ENCODE results near the gene ENOX1. TPM values are rescaled to one million over a fixed set of nuclear protein-coding genes. Genes with fewer than 3 reads are reported as not detected.

The ENOX1 gene
- total RNA-seq, 1 donor from 2014 or later, result 8.7 TPM

- Mint-ChIP-seq H3K4me1 (ENCODE audit: low read depth, unreplicated experiment) (peaks cover 16% of the 10 kb centered on the region), H3K4me3 (ENCODE audit: unreplicated experiment) (no peak overlapping the region), H3K27ac (ENCODE audit: unreplicated experiment) (no peak overlapping the region), H3K36me3 (ENCODE audit: unreplicated experiment) (no peaks in the 10 kb centered on the region), H3K27me3 (ENCODE audit: unreplicated experiment) (no peaks in the 10 kb centered on the region), H3K9me3 (ENCODE audit: unreplicated experiment) (peaks cover 4% of the 10 kb centered on the region)
- DNase-seq, result no peak
- TF ChIP-seq CTCF (IDR thresholded peaks at IDR 0.05; ENCODE audit: partially characterized antibody, unreplicated experiment), result no peak
These were observed 20.0 kb downstream of the ENOX1 start for GRCh38 chr13:43766725-43767124.

GRCh38 chr13:43764349-43764748, 22.4 kb downstream of the ENOX1 start:
- H3K4me3 Mint-ChIP-seq (ENCODE audit: unreplicated experiment), result no peak overlapping the region
- peaks cover 6% of the 10 kb centered on the region for H3K9me3 Mint-ChIP-seq (ENCODE audit: unreplicated experiment)
- H3K4me1 Mint-ChIP-seq (ENCODE audit: low read depth, unreplicated experiment), result peaks cover 26% of the 10 kb centered on the region
- TF ChIP-seq CTCF (IDR thresholded peaks at IDR 0.05; ENCODE audit: partially characterized antibody, unreplicated experiment), result no peak
- no peak overlapping the region for H3K27ac Mint-ChIP-seq (ENCODE audit: unreplicated experiment)
- H3K36me3 Mint-ChIP-seq (ENCODE audit: unreplicated experiment), result no peaks in the 10 kb centered on the region
- no peak for DNase-seq
- H3K27me3 Mint-ChIP-seq (ENCODE audit: unreplicated experiment), result peaks cover 4% of the 10 kb centered on the region

- DNase-seq, result no peak
- Mint-ChIP-seq H3K9me3 (ENCODE audit: unreplicated experiment) (peaks cover 6% of the 10 kb centered on the region), H3K4me1 (ENCODE audit: low read depth, unreplicated experiment) (peaks cover 26% of the 10 kb centered on the region), H3K27me3 (ENCODE audit: unreplicated experiment) (peaks cover 4% of the 10 kb centered on the region), H3K27ac (ENCODE audit: unreplicated experiment) (no peak overlapping the region), H3K4me3 (ENCODE audit: unreplicated experiment) (no peak overlapping the region), H3K36me3 (ENCODE audit: unreplicated experiment) (no peaks in the 10 kb centered on the region)
- TF ChIP-seq CTCF (IDR thresholded peaks at IDR 0.05; ENCODE audit: partially characterized antibody, unreplicated experiment), result no peak
These were observed 23.5 kb downstream of the ENOX1 start for GRCh38 chr13:43763143-43763759.

- Mint-ChIP-seq H3K27me3 (ENCODE audit: unreplicated experiment) (peaks cover 4% of the 10 kb centered on the region), H3K4me3 (ENCODE audit: unreplicated experiment) (no peak overlapping the region), H3K36me3 (ENCODE audit: unreplicated experiment) (no peaks in the 10 kb centered on the region), H3K9me3 (ENCODE audit: unreplicated experiment) (peaks cover 3% of the 10 kb centered on the region), H3K4me1 (ENCODE audit: low read depth, unreplicated experiment) (peaks cover 21% of the 10 kb centered on the region), H3K27ac (ENCODE audit: unreplicated experiment) (no peak overlapping the region)
- no peak for DNase-seq
- TF ChIP-seq CTCF (IDR thresholded peaks at IDR 0.05; ENCODE audit: partially characterized antibody, unreplicated experiment), result no peak
These were observed 25.0 kb downstream of the ENOX1 start for GRCh38 chr13:43761616-43762315.

GRCh38 chr13:43760257-43760656, 26.5 kb downstream of the ENOX1 start:
- no peak for TF ChIP-seq CTCF (IDR thresholded peaks at IDR 0.05; ENCODE audit: partially characterized antibody, unreplicated experiment)
- Mint-ChIP-seq H3K4me1 (ENCODE audit: low read depth, unreplicated experiment) (peaks cover 21% of the 10 kb centered on the region), H3K27me3 (ENCODE audit: unreplicated experiment) (peaks cover 4% of the 10 kb centered on the region), H3K36me3 (ENCODE audit: unreplicated experiment) (no peaks in the 10 kb centered on the region), H3K9me3 (ENCODE audit: unreplicated experiment) (peaks cover 3% of the 10 kb centered on the region), H3K4me3 (ENCODE audit: unreplicated experiment) (no peak overlapping the region), H3K27ac (ENCODE audit: unreplicated experiment) (peak overlapping the region; percentile 67)
- DNase-seq, result no peak
